Measurements from ENCODE around the gene CAND2.

CAND2 gene

GRCh38 chr3:12796171-12797123 is at the start of gene CAND2:
TSS of gene CAND2 (plus strand) at chr3:12796680. CDS start at chr3:12796721, 41 bp downstream.
- DNase-seq (ENCODE audit: low spot score), result peak; percentile 84

GRCh38 chr3:12748477-12748876 is 48.0 kb upstream of the CAND2 start:
- no peak for DNase-seq (ENCODE audit: low spot score)

DNA sequence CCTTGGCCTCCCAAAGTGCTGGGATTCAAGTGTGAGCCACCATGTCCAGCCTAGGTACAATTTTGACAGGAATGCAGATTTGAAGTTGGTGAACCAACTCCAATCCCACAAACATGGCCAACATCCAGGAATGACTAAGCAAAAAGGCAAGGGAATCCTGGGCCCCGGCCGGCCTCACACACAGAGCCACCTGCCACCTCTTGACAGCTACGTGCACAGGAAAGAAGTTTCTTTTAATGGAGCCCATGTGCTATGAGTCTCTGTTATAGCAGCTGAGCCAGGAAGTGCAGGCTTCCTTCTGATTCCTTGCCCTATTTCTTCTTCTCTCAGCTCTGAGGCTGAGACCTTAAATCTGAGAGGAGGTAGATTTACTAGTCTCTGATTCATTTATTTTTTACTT is 46.3 kb upstream of the CAND2 start:
- no peak for DNase-seq (ENCODE audit: low spot score)

DNA sequence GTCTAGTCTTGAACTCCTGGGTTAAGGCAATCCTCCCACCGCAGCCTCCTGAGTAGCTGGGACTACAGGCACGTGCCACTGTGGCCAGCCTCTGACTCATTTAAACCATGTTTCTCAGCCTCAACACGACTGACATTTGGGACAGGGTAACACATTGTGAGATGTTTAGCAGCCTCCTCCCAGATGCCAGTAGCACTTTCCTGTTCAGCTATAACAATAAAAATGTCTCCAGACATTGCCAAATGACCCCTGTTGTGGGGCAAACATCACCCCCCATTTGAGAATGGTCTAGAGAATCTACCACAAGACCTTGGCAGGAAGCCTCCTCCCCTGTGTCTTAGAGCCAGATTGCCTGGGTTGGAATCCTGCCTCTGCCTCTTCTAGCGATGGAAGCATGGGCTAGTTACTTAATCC is 45.8 kb upstream of the CAND2 start:
- no peak for DNase-seq (ENCODE audit: low spot score)

DNA sequence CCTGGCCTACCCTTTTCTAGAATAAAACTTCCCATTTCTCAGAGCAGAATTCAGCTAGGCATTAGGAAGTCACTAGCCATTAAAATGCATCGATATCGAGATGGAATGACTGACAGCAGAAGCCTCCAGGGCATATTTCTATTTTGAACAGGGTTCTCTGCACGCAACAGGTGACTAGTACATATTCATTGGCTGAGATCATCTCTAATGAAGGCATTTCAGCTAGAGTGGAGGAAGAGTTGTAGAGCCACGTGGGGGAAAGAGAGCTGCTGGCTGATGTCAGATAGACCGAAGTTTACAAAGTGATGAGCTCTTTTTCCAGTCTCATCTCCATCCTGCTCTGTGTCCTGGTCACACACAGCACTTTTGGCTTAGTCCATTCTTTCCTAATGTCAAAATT is 44.9 kb upstream of the CAND2 start:
- no peak for DNase-seq (ENCODE audit: low spot score)

DNA sequence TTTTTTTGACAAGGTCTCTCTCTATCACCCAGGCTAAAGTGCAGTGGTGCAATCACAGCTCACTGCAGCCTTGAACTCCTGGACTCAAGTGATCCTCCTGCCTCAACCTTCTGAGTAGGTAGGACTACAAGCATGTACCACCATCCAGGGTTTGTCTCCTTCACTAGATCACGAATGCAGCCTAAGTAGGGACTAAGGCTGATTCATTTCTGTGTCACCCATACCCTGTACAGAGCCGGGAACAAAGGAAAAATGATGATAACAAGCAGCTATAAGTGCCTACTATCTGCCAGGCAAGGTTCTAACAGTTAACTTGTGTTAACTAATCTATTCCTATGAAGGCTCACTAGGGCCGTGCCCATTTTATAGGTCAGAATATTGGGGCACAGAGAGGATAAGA is 44.4 kb upstream of the CAND2 start:
- DNase-seq (ENCODE audit: low spot score), result no peak

GRCh38 chr3:12752809-12753208 is 43.7 kb upstream of the CAND2 start:
- no peak for DNase-seq (ENCODE audit: low spot score)

DNA sequence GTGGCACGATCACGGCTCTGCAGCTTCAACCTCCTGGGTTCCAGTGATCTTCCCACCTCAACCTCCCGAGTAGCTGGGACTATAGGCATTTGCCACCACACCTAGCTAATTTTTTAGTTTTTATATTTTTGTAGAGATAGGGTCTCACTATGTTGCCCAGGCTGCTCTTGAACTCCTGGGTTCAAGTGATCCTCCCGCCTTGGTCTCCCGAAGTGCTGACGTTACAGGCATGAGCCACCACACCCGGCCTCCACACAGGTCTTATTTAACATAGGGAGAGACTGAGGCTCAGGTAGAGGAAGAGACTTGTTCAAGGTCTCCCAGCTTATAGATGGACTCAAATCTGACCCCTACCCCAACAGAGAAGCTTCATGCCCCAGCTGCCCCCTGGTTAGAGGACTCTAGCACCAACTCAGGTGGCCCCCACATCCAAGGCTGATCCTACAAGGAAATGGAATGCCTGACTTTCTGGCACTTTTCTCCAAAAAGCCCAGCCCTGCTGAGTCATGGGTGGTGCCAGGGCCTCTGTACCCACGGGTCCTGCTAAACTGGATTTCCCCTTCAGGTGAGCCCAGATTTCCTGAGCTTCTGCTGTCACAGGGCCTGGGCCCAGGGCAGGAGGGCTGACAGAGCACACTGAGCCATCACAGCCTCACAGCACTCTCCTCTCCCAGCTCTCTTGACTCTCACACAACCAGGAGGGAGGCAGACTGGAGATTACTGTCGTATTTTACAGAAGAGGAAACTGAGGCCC is 43.0 kb upstream of the CAND2 start:
- no peak for DNase-seq (ENCODE audit: low spot score)

- no peak for DNase-seq (ENCODE audit: low spot score)
These were observed 42.2 kb upstream of the CAND2 start for GRCh38 chr3:12754313-12754712.

DNA sequence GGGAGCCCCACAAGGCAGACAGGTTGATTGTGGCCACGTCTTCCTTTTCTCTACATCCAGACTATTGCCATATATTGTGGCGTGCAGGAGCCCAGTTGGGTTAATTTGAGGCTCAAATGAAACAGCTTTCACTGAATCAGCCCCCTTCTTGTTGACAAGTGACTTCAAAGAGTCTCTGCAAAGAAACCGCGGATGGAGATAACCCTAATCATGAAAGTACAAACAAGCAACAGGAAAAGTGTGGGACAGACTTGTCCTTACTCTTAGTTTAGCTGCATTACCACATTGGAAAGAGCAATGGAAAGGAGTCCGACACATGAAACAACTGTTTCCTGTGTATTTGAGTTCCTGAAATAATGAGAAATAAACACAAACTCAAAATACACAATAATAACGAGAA is 40.7 kb upstream of the CAND2 start:
- DNase-seq (ENCODE audit: low spot score), result no peak

GRCh38 chr3:12756175-12756574 is 40.3 kb upstream of the CAND2 start:
- DNase-seq (ENCODE audit: low spot score), result no peak

DNA sequence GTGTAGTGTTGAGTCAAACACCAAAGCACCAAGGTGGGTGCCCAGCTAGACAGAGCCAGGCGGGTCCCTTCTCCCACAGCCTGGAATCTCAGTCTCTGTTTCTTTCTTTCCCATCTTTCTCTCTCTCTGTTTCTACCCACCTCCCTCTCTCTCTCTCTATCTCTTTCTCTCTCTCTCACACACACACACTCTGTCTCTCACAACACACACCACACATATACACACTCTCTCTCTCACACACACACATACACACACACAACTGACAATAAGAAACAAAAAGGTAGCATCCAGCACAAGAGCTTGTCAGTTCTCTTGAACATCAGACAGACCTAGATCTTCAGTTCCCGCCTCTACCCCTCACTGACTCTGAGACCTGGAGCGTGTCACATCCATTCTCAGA is 39.8 kb upstream of the CAND2 start:
- no peak for DNase-seq (ENCODE audit: low spot score)

GRCh38 chr3:12758025-12758781 is 38.3 kb upstream of the CAND2 start:
- no peak for DNase-seq (ENCODE audit: low spot score)

DNA sequence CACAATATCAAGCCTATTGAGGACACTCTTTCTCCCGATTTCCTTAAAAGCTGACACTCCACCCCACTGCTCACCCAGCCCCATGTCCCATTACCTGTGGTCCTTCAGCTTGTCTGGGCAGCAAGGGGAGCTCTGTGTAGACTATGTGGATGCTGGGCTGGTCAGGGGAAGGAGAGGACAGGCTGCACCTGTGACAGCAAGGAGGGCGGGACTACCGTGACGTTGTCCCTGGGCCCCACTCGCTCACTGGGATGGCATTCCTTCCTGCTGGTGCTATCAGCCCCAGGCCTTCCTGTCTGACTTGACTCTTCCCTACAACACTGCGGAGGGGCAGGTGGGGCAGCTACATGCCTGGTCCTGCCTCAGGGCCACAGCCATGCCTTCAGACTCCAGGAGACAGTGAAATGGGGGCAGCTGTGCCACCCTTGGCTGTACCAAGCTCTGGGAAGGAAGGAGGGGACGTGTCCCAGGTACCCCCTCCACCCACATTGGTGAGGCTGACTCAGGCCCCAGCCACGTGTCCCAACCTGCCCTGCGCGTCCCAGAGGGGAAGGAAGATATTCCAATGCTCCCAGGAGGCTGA is 37.3 kb upstream of the CAND2 start, which contains the start of gene TMEM40:
TMEM40 (minus strand) TSS at position 163 of the 583 bp plus-strand sequence. CDS start 9,427 bp downstream, outside the sequence.
- DNase-seq (ENCODE audit: low spot score), result no peak

DNA sequence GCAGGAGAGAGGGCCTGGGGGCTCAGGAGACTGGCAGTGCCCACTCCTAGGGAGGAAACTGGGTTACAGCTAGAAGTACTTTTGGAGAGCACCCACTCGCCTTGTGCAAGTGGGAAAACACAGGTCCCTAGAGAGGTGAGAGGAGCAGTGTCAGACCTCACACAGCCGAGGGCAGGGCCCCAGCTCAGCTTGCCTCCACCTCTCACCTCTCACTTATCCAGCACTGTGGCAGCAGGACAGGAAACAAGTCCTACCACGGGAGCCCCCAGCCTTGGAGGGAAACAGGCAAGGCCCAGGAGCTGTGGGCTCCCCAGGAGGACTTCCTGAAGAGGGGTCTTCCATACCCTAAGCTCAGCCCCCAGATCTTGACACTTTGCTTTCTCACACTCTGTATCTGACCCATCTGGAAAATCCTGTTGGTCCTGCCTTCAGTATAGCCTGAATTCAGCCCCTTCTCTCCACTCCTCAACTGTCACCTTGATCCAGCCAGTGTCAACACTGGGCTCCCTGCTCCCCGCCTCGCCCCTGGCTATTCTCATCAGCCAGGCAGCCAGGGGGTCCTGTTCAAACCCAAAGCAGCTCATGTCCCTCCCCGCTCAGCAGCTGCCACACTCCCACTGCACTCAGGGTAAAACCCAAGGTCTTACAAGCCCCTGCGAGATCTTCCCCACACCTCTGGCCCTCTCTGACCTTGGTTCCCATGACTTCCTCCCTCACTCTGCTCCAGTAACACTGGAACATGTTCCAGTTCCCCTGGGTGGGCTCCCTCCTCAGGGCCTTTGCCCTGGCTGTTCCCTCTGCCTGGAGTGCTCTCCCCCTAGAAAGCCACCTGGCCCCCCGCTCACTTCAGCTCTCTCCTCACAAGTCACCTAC is 36.6 kb upstream of the CAND2 start:
- no peak for DNase-seq (ENCODE audit: low spot score)

DNA sequence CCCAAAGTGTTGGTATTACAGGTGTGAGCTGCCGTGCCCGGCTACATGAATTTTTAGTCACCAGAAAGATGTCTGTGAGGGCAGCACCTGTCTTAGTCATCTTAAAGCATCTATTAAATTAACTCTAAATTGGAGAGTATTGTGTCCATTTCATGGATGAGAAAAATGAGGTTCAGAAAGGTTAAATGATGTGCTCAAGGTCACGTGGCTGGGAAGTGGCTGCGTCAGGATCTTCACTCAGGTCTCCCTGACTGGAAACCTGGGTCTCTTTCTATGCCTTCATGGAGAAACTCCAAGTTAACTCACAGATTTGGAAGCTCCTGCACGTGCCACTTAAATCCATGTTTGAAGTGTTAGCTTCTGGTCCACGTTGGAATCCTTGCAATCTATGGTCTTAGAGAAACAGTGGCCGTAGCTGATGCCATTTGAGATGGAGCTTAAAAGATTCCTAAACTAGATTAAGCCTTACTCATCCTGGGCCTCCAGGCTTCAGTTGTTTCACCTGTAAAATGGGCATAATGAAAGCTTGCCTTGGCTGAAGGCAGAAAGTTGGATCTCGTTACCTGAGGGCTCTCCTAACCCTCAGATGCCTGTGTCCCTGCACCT is 32.2 kb upstream of the CAND2 start:
- DNase-seq (ENCODE audit: low spot score), result no peak

- no peak for DNase-seq (ENCODE audit: low spot score)
These were observed 29.9 kb upstream of the CAND2 start for GRCh38 chr3:12766541-12766940.

DNA sequence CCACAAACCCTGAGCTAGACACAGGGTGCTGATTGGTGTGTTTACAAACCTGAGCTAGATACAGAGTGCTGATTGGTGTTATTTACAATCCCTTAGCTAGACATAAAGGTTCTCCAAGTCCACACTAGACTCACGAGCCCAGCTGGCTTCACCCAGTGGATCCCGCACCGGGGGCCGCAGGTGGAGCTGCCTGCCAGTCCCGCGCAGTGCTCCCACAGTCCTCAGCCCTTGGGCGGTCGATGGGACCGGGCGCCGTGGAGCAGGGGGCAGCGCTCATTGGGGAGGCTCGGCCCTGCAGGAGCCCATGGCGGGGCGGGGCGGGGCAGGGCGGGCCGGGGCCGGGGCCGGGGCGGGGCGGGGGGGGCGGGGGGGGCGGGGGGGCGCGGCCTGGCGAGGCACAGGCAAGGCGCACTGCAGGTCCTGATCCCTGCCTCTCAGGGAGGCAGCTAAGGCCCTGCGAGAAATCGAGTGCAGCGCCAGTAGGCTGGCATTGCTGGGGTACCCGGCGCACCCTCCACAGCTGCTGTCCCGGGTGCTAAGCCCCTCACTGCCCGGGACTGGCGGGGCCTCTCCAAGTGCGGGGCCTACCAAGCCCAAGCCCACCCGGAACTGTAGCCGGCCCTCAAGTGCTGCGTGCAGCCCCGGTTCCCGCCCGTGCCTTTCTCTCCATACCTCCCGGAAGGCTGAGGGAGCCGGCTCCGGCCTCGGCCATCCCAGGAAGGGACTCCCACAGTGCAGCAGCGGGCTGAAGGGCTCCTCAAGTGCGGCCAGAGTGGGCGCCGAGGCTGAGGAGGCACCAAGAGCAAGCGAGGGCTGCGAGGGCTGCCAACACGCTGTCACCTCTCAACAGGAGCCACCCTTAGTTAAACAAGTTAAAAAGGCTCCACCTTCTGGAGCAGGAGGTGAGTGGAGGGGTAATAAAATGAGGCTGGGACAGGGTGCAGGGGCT is 27.6 kb upstream of the CAND2 start:
- DNase-seq (ENCODE audit: low spot score), result no peak

DNA sequence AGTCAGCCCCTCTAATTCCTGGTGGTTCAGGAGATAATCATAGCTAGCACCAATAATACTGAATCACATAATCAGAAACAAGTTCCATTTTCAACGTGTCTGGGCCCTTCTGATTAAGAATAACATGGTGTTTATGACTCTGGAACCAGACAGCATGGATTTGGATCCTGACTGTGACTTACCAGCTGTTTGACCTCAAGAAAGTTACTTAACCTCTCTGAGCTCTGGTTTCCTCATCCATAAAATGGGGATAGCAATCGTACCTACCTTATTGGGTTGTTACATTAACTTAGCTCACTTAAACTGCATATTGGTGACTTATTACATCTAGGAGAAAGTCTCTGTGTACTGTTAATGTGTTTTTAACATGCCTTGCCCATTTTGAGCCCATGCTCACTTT is 26.7 kb upstream of the CAND2 start:
- no peak for DNase-seq (ENCODE audit: low spot score)

Measured in left forelimb (tissue), 1 donor.